GM21423 (cell line): Measurements from ENCODE around the gene TERT.
"Not testable (repeated sequence)": the region's sequence is repeated elsewhere in the genome, so short reads cannot be mapped to it uniquely, and the experiment has no call there.

Source experiments
- ATAC-seq: cut with Tn5 transposase; IDR thresholded peaks from one replicate; pipeline ENCODE4 v1.9.1; 2021; ENCODE audit warnings: mild to moderate bottlenecking, moderate library complexity; ENCODE audit not compliant: unreplicated experiment

TERT gene

GRCh38 chr5:1294835-1295649 lies at the start of gene TERT:
Gene TERT, minus strand, starts transcription at chr5:1295068. Its CDS starts 79 bp downstream, at chr5:1294989.
- ATAC-seq: no peak

GRCh38 chr5:1343931-1344901 lies 49.3 kb upstream of the TERT start:
- ATAC-seq: peak; percentile 10

GRCh38 chr5:1343315-1343751 lies 48.5 kb upstream of the TERT start:
- ATAC-seq: no peak

- not testable (repeated sequence) for ATAC-seq
Measured at GRCh38 chr5:1342711-1343110, 47.8 kb upstream of the TERT start.

GRCh38 chr5:1342268-1342667 lies 47.4 kb upstream of the TERT start:
- no peak for ATAC-seq

GRCh38 chr5:1341863-1342262 lies 47.0 kb upstream of the TERT start:
- ATAC-seq: no peak

- ATAC-seq: not testable (repeated sequence)
Measured at GRCh38 chr5:1339818-1340210, 44.9 kb upstream of the TERT start.

GRCh38 chr5:1339139-1339817 lies 44.4 kb upstream of the TERT start:
- ATAC-seq: not testable (repeated sequence)

GRCh38 chr5:1338506-1339070 lies 43.7 kb upstream of the TERT start:
- no peak for ATAC-seq

- no peak for ATAC-seq
Measured at GRCh38 chr5:1338196-1338490, 43.3 kb upstream of the TERT start.

- ATAC-seq: no peak
Measured at GRCh38 chr5:1337489-1338195, 42.8 kb upstream of the TERT start.

- ATAC-seq: no peak
Measured at GRCh38 chr5:1336749-1337488, 42.1 kb upstream of the TERT start.

- no peak for ATAC-seq
Measured at GRCh38 chr5:1336106-1336561, 41.3 kb upstream of the TERT start.

- ATAC-seq: no peak
Measured at GRCh38 chr5:1335540-1336095, 40.8 kb upstream of the TERT start.

- ATAC-seq: no peak
Measured at GRCh38 chr5:1334831-1335539, 40.1 kb upstream of the TERT start.

GRCh38 chr5:1333986-1334385 lies 39.1 kb upstream of the TERT start:
- ATAC-seq: no peak

- ATAC-seq: not testable (repeated sequence)
Measured at GRCh38 chr5:1333286-1333685, 38.4 kb upstream of the TERT start.

- no peak for ATAC-seq
Measured at GRCh38 chr5:1332461-1333001, 37.7 kb upstream of the TERT start.
